Glomerular visceral epithelial cell (primary cell): ENCODE results near the gene CBLB.

Experiments used
- DNase-seq: peaks from one replicate; pipeline ENCODE4 v3.0.0-alpha.2; 2016; ENCODE audit errors: extremely low spot score

Gene CBLB

DNA sequence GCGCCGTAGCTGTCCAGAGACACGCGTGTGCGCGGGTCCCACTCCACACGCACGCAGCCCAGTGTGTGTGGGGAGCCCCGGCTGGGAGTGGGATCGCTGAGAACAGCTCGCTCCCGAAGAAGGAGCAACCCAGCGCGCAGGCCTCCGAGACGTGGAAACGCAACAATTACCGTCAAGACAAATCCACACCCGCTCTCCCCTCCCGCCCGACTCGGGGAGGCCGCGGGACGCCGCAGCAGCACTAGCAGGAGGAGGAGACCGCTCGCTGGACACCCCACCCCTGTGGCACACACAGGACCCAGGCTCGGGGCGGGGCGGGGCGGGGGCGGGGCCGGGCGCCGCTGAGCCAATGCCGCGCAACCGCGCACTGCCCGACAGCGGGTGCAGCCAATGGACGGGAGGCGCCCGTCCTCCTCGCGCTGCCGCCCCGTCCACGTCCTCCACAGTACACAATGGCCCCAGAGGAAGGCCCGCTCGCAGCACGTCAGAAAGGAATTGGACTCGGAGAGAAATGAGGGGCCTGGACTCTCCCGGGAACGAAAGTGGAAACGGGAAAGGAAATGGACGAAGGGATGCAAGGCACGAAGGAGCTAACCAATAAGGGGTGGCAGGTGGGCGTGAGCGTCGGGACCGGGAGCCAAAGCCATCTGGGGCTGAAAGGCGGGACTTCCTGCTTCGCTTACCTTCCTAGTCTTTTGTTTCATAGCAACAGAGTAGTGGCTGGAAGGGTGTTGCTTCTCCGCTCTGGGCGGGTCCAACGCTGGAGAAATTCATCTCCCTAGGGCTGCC lies at the start of gene CBLB:
Gene CBLB, minus strand, starts transcription at position 271 of the 789 bp plus-strand sequence. CDS start 1,435 bp downstream, outside the sequence.
- peak; percentile 94 for DNase-seq

DNA sequence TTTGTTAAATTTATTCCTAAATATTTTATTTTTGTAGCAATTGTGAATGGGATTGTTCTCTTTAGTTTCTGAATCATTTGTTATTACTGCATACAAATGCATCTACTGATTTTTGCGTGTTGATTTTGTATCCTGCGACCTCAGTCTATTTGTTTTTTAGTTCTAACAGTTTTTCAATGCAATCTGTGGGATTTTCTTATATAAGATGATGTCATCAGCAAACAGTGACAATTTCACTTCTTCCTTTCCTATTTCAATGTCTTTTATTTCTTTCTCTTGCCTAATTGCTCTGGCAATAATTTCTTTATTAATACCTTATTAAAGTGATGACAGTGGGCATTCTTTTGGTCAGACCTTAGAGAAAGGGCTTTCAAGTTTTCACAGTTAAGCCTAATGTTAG lies 48.0 kb upstream of the CBLB start:
- DNase-seq = no peak

DNA sequence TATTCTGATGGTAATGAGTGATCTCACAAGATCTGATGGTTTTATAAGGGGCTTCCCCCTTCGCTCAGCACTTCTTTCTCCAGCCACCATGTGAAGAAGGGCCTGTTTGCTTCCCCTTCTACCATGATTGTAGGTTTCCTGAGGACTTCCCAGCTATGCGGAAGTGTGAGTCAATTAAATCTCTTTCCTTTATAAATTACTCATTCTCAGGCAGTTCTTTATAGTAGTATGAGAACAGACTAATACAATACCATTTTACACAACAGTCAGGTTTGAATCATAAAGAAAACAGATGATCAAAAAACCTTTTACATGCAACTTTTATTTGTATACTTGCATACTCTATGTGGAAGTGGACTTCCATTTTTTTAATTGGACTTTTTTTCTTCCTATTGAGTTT lies 46.7 kb upstream of the CBLB start:
- no peak for DNase-seq

DNA sequence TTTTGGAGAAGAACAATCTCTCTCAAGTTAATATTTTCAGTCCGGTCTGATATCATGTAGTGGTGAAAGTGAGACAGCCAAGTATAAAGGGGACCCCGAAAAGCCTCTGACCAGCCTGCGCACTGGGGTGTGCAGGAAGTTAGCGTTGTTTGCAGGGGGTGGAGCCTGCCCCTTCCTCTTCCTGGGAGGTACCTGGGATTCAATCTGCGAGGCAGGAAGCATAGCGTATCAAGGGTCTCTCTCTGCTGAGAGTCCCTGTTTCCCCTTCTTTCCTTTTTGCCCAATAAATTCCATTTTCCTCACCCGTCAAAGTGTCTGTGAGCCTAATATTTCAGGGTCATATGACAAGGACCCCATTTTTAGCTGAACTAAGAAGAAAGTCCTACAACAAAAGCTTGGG lies 44.8 kb upstream of the CBLB start:
- no peak for DNase-seq

DNA sequence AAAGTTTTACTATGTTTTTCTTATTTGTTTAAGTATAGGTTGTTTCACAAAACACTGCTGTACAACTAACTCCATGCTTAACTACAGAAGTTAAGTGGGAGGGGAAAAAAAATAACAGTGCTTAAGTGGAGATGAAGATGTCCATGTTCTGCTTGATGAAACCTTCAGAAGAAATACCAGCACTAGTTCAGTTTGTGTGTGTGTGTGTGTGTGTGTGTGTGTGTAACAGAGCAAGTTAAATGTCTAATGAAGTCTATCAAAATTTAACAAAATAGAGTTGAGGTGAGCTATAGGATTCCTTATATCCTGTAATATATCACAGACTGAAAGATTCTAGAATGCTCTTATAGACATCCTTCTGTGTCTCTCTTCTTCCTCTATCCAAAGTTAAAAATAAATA lies 44.1 kb upstream of the CBLB start:
- no peak for DNase-seq

DNA sequence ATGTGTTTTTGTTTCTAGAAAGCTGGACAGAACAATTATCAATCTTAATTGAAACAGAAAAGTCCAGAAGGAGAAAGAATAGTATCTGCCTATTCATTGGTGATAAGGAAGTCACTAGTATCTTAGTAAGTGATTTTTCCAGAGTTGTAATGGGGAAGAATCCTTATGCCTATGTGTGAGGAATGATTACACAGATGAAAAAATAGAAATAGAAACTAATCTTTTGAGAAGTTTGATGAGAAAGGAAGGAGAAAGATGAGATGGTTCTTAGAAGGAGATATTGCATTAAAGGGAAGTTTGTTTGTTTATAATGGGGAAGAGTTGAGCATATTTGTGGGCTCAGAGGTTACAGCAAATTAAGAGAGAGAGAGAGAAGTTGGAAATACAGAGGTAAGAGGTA lies 42.7 kb upstream of the CBLB start:
- DNase-seq = no peak

DNA sequence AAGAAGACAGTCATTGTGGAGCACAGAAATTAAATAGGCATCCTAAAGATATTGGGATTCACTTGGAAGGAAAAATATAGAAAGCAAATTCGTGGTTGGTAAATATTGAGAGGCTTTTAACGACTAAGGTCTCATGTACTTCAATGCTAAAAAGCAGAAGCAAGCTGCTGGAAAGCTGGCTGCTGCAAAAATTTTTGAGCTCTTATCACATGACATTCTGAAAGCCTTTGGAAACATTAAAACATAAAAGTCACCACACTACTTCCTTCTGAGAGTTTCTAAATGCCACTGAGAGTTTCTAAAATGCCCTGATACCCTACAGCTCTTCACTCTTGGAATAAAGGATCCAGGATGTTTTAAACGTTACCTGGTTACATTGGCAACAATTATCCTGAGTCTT lies 39.0 kb upstream of the CBLB start:
- no peak for DNase-seq

DNA sequence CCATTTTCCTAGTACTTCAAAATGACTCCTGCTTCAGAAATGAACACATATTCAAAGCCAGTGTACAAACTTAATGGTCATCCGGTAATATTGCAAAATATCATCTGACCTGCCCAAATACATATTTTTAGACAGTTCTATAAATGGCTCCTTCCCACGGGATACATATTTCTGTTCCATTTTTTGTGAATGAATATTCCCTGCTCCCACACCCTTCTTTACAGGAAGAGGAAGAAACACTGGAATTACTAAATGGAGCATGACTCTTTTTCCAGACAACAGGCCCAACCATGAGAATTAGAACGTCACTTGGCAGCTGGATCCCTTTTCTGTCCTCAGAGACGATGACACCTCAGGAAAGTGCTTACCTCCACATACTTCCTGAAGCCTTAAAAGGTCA lies 38.0 kb upstream of the CBLB start:
- DNase-seq = no peak

DNA sequence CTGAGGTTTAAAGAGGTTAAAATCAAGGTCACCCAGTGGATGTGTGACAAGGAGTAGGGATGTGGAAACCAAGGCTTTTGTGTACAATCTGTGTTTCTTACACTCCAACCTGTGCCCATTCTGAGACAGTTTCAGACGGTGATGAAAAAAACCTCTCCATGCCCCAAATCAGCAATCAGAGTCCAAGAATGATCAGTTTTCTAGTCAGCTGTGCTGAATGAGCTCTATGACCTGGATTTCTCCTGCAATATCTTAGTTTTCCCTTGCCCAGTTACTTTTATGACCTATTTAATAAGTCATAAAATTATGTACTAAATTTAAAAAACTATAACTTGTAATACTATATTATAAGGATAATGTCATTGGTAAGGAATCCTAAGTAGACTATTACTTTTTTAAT lies 37.5 kb upstream of the CBLB start:
- DNase-seq = no peak

DNA sequence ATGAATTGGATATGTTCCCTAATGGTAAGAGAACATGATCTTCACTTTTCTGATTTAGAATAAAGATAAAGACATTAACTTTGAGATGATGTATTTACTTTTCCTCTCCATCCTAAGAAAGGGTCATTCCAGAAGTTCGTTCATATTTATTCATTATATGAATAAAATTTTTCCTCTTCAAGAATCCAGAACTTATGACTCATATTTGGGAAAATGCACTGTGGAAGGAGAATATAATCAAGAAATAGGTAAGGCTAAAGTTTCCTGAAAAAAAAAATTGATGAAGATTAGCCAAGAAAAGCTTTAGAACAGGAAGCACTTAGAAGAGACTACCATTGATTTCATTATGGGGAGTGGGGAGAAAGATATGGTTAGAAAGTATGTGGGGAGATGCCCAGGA lies 36.5 kb upstream of the CBLB start:
- no peak for DNase-seq

DNA sequence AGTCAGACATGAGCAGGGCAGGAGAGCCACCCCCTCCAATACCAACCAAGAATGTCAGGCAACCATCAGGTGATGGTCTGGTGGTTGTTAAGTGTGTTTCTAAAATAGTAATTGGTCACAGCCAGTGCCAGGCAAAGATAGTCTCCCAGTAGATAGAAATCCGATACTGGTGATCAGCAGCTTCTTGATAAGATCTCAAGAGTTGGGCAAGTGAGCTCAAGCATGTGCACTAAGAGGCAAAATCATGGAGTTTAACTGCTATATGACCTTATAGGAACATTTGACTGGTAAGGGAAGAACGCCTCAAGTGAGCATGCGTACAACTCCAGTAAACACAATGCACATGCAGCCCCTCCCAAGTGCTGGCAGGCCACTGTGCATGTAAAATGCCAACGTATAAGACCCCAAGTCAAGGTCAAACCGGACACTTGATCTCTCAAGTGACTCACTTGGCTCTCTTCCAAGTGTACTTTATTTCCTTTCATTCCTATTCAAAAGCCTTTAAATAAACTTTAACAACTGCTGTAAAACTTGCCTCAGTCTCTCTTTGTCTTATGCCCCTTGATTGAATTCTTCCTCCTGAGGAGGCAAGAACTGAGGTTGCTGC lies 36.0 kb upstream of the CBLB start:
- DNase-seq = no peak

DNA sequence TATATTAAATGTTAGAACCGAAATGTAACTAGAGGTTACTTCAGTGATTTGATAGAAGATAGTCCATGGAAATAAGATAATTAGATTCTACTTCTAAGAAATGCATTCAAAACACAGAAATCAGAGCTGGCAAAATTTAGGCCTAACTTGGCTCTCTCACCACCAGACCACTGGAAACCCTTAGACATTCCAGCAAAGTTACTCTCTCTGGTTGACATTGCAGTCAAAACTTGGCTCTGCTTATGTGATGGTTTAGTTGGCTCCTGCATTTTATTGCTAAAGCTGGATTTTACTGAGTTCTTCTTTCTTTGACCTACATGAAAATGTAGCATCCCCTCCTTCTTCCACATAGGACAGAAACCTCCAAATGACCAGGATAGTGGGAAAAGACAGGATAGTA lies 35.4 kb upstream of the CBLB start:
- no peak for DNase-seq

DNA sequence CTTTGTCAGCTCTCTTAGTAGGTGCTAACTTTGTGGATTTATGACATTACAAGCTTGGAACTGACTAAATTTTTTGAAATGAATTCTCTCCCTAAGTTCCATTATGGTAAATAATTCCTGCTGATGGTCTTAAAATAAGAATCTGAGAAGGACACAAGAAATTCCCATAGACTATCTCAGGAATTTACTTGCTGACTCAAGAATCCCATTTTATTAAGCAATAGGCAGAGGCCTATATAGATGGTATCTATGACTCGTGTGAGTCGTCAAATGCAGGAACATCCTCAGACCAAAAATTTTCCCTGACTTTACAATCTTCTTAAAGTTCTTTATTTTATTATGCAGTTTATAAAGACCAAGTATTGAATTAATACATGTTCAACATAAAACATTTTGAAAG lies 30.7 kb upstream of the CBLB start:
- peak; percentile 7 for DNase-seq

DNA sequence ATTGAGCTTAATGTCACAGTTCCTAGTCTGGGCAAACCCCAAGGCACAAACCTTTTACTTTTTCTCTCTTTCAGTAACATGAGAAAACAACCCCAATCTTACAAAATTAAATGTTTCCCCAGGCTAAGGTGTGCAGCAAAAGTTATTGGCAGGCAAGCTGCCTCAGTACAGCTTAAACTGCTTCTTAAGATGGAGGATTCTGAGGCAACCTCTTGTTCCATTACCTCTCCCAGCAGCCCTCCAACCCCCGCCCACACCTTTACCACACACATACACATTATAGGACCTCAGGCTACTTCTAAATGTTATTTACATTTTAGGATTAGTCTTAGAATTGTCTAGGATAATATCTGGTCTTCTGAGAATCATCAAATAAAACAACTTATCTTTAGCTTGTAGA lies 22.3 kb upstream of the CBLB start:
- no peak for DNase-seq

DNA sequence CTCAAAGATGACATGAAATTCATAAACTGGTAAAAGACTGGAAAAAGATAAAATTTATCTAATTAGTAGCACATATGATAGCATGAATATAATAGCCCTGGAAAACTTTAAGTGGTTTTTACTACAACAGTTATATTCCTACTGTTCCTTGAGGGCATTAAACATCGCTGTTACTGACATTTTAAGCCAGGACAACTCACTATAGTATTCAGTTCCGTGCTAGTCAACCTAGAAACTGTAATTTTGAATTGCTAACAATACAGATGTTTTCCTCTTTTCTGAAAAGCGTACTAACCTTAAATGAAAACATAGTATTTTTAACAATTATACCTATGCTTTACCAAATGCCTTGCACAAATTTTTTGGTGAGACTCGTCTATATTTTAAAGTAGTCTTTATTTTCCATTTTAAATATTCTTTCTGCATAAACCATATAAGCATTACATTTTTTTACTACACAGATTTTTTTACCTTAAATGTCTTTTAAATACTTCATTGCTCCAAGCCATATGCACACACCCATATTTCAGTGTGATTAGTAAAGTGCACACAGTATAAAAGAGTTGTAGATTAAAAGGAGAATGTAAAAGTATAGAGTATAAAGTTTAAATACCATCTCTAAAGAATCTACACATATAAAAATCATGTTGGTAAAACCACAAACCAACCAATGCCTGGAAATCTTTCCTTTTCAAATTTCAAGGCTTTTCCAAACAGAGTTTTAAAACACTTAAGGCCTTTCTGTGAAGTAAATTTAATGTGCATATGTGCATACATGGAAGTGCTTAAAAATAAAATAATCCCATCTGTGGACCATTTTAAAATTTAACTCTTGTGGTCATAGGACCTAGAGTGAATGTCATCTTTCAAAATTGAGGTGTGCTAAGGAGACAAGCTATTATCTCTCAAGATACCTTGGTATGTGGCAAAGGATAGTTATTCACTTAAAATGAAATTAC lies 20.1 kb upstream of the CBLB start:
- DNase-seq = no peak

DNA sequence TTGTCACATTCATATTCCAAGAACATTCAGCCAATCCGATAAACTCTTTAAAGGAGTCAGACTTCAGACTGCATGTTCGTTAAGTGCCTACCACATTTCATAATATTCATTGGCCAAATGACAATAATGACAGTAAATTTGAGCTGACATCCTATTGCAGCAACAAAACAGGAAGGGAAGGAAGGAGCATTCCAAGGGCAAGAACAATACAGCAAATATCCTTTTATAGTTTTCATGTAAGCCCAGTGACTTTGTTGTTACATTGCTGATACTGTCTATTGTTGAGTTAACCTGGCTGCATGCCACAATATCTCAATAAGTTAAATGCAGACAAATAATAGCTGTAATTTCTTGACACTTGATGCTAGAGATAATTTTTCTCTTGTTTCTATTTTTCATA lies 16.4 kb upstream of the CBLB start:
- no peak for DNase-seq

DNA sequence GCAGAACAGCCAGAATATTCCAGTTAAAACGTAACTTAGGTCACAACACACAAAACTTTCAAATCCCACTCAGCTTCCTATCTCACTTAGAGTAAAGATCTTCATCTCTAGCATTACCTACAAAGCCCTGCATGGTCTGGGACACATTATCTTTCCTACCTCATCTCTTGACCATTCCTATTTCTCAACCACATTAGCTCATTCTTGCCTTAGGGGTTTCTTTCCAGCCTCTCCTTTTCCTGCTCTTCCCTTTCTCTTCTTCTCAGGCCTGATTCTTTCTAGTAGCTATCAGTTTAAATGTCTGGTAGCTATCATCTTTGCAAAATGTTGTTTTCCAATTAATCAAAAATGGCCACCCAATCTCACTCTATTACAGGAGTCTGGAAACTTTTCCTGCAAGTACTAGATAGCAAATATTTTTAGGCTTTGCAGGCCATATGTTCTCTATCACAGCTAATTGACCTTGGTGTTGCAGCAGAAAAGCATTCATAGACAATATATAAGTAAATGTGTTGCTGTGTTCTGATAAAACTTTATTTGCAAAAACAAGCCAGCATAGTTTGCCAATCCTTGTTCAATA lies 15.1 kb upstream of the CBLB start:
- DNase-seq = no peak

DNA sequence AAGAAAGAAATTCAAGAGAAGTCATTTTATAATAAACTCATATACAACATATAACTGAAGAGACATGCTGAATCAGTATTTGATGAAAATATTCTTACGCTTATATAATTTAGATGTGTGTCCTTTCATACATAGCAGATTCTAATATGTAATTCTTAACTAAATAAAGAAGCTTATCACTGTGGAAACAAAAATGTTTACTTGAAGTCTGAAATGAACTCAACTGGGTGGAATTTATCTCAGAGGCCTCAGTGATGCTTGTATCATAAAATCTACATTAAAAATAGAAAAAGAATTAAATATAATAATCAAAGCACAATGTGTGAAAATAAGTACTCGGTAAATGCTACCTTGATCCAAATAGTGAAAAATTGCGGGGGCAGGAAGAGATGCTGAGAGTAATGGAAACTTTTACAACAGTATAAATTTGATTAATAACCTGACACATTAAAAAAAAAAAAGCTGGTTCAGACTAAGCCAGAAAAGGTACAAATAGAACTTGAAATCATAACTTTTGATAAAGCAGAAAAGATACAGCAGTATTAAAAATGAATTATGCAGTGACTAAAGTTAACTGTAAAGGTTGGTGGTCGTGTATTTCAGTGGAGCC lies 12.0 kb upstream of the CBLB start:
- no peak for DNase-seq

DNA sequence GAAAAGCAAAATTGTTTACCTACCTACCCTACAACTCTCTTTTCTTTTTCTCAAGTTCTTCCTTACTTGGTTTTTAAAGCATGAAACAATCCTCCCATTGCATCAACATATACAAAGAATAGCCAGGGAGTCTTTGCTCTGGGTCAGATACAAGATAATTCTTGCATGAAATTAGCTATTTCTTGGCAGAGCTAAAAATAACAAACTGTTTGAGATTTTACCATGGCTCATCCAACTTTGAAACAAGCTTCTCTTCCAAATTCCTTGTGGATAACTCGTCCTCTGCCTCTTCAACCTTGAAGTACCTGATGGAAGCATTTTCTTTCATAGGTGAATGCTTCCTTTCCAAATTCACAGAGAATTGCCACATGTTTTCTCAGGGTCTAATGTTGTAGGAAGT lies 9.2 kb upstream of the CBLB start:
- DNase-seq = no peak

DNA sequence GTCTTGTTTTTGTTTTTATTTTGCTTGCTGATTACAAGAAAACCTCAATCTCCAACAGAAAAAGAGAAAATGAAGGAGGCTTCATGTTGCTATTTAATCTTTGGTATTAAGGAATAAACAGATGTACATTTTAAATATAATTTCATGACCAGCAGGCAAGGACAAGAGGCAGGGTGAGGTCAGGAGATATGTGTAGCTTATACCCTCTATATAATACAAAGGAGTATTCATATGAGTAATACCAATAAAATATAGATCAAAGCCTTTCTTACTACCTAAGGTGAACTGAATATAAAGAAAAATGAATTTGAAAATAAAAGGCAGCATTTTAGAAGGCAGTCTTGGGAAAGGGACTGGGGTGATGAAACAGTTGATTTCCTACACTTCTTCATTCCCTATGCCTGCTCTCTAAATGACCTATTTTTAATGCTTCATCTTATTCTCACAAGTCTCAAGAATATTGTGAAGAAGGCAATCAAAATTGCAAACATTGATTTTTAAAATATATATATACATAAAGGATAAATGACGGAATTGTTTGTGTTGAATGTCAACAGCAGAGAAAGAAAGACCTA lies 8.6 kb upstream of the CBLB start:
- no peak for DNase-seq

DNA sequence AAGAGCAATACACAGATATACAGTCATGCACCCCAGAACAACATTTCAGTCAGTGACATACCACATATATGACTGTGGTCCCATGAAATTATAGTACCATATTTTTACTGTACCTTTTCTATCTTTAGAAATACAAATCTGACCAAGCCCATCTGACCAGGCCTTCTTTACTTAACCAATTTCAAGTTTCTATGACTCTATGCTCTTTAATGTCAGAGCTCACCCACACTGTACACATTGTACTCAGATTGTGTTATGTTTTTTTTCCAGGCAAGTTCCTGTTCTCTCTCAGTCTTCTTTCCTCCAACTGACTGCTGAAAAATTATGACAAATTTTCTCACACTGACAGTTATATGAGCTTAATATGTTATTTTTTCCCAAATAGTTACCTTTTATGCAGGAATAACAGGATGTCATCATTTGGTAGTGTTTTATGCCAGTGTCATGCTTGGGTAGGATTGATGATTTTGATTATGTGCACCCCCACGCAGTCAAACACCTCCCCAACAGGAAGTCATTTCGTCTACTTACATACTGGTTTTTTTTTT lies 8.0 kb upstream of the CBLB start:
- DNase-seq = no peak
